CD14-positive monocyte (primary cell): ENCODE measurements around the gene ANTKMT. TPM values are rescaled to one million over a fixed set of nuclear protein-coding genes. Genes with fewer than 3 reads are reported as not detected.

ENCODE experiments used
- DNase-seq, 3 donors: peaks; one replicate each; pipeline ENCODE4 v3.0.0-alpha.2; 2011 to 2022
- H2AFZ ChIP-seq: 2 replicates; pipeline ENCODE4 v1.6.0; 2012; ENCODE audit warnings: mild to moderate bottlenecking, low read depth, low read length, inconsistent platforms; ENCODE audit not compliant: insufficient read depth, poor library complexity, severe bottlenecking
- H3K27ac ChIP-seq, 2 donors: 1 replicate in 1 of 2; 2 replicates in 1 of 2; pipeline ENCODE4 v1.5.1; 2012 to 2013; ENCODE audit warnings: low read length in 2 of 2, control low read depth in 1 of 2, inconsistent platforms in 1 of 2, low read depth in 1 of 2, mild to moderate bottlenecking in 1 of 2
- H3K27me3 ChIP-seq, 2 donors: one replicate each; pipeline versions ENCODE4 v1.6.0 to v1.6.1; 2011 to 2013; ENCODE audit warnings: low read length in 2 of 2; ENCODE audit not compliant: control insufficient read depth in 2 of 2, insufficient read depth in 2 of 2
- H3K36me3 ChIP-seq, 2 donors: replicated peaks in 1 of 2; 1 replicate in 1 of 2; 2 replicates in 1 of 2; pipeline versions ENCODE4 v1.5.1 to v1.6.1; 2012 to 2013; ENCODE audit warnings: low read length in 2 of 2, control low read depth in 1 of 2, inconsistent platforms in 1 of 2, mild to moderate bottlenecking in 1 of 2; ENCODE audit not compliant: insufficient read depth in 2 of 2, control insufficient read depth in 1 of 2
- H3K4me1 ChIP-seq, 2 donors: 1 replicate in 1 of 2; 2 replicates in 1 of 2; pipeline versions ENCODE4 v1.5.1 to v1.6.1; 2012 to 2013; ENCODE audit warnings: low read length in 2 of 2, control low read depth in 1 of 2, inconsistent platforms in 1 of 2, mild to moderate bottlenecking in 1 of 2, moderate library complexity in 1 of 2; ENCODE audit not compliant: insufficient read depth in 2 of 2, control insufficient read depth in 1 of 2
- H3K4me2 ChIP-seq: replicated peaks from 2 replicates; pipeline ENCODE3; 2012; ENCODE audit warnings: low read length, moderate library complexity, mild to moderate bottlenecking; ENCODE audit not compliant: poor library complexity, severe bottlenecking; ENCODE audit errors: extremely low read depth
- H3K4me3 ChIP-seq, 3 experiments: fragments of 200-600 bp in 1 of 3; sonication (generic) in 1 of 3; replicated peaks in 1 of 3; 1 replicate in 2 of 3; 2 replicates in 1 of 3; pipeline ENCODE4 v1.5.1; 2011 to 2013; ENCODE audit warnings: low read length in 3 of 3, mild to moderate bottlenecking in 3 of 3, control low read depth in 2 of 3, low read depth in 2 of 3, inconsistent platforms in 1 of 3, moderate library complexity in 1 of 3
- H3K79me2 ChIP-seq: 2 replicates; pipeline ENCODE4 v1.6.0; 2012; ENCODE audit warnings: mild to moderate bottlenecking, control low read depth, inconsistent platforms, low read length, moderate library complexity; ENCODE audit not compliant: insufficient read depth
- H3K9ac ChIP-seq: 2 replicates; pipeline ENCODE4 v1.6.0; 2017; ENCODE audit warnings: low read length, mild to moderate bottlenecking; ENCODE audit not compliant: insufficient read depth, poor library complexity, severe bottlenecking
- H3K9me3 ChIP-seq, 2 donors: replicated peaks in 1 of 2; 1 replicate in 1 of 2; 2 replicates in 1 of 2; pipeline versions ENCODE4 v1.5.1 to v1.6.1; 2012 to 2013; ENCODE audit warnings: low read length in 2 of 2, control low read depth in 1 of 2; ENCODE audit not compliant: control insufficient read depth in 1 of 2, insufficient read depth in 1 of 2
- H4K20me1 ChIP-seq: 2 replicates; pipeline ENCODE4 v1.6.0; 2012; ENCODE audit warnings: mild to moderate bottlenecking, low read length, control low read depth, moderate library complexity; ENCODE audit not compliant: insufficient read depth
- H3K27ac Mint-ChIP-seq, 7 donors: one replicate each; pipeline ENCODE4 v1.8.0; 2020; ENCODE audit warnings: mild to moderate bottlenecking in 7 of 7, mixed read lengths in 7 of 7, moderate library complexity in 6 of 7, inconsistent platforms in 2 of 7
- H3K27me3 Mint-ChIP-seq, 3 donors: one replicate each; pipeline ENCODE4 v1.8.0; 2021 to 2022; ENCODE audit warnings: low read depth in 3 of 3, mild to moderate bottlenecking in 3 of 3, mixed read lengths in 3 of 3, moderate library complexity in 3 of 3, inconsistent platforms in 1 of 3
- H3K36me3 Mint-ChIP-seq, 2 donors: one replicate each; pipeline ENCODE4 v1.8.0; 2020; ENCODE audit warnings: mixed read lengths in 2 of 2, inconsistent platforms in 1 of 2, mild to moderate bottlenecking in 1 of 2
- H3K4me1 Mint-ChIP-seq: one replicate; pipeline ENCODE4 v1.8.0; 2020; ENCODE audit warnings: mild to moderate bottlenecking, mixed read lengths
- H3K4me3 Mint-ChIP-seq, 2 donors: one replicate each; pipeline ENCODE4 v1.8.0; 2020; ENCODE audit warnings: mild to moderate bottlenecking in 2 of 2, mixed read lengths in 2 of 2, moderate library complexity in 1 of 2
- H3K9me3 Mint-ChIP-seq, 7 donors: one replicate each; pipeline ENCODE4 v1.8.0; 2020 to 2022; ENCODE audit warnings: mixed read lengths in 7 of 7, mild to moderate bottlenecking in 6 of 7, moderate library complexity in 6 of 7, inconsistent platforms in 2 of 7
- WGBS: methylation state at CpG from one replicate; pipeline ENCODE4 v1.1.5; 2013; ENCODE audit warnings: missing lambda C conversion rate; ENCODE audit not compliant: insufficient coverage; 5-methylcytosine and 5-hydroxymethylcytosine counted together
- intact Hi-C, 2 donors: fragments of 100-400 bp; cut with micrococcal nuclease; formaldehyde crosslinking; loops; one replicate each; pipeline versions ENCODE4 v1.15.0 to v1.15.1; 2023
- polyA plus RNA-seq, 3 donors: library from polyadenylated mRNA; depleted of rRNA in 1 of 3; unstranded in 2 of 3; stranded (reverse) in 1 of 3; fragments of 300-500 nt in 2 of 3; fragments of >200 nt in 1 of 3; fragmentation: Illumina TruSeq in 2 of 3; gene quantifications; 1 replicate in 2 of 3; 2 replicates in 1 of 3; pipeline ENCODE4 v1.2.3, GENCODE V29; 2012 to 2021
- TF ChIP-seq, protein P1 (sequence below): fragments of 200-600 bp; IDR thresholded peaks from one replicate; pipeline ENCODE4 v1.8.0; 2022; ENCODE audit warnings: antibody characterized with exemption, mild to moderate bottlenecking

ANTKMT gene
- polyA plus RNA-seq, 3 donors, result 21.5 to 56.3 (median 34.4) TPM

- Mint-ChIP-seq H3K36me3 (peaks cover 27 to 39% of the 10 kb centered on the region in 2 donors), H3K27me3 (peaks cover 2 to 4% (median 3%) of the 10 kb centered on the region in 3 donors), H3K27ac (peak overlapping the region in 3 of 7 donors; percentile 5 to 52 (median 44)), H3K4me3 (no peak overlapping the region), H3K9me3 (peaks cover 0 to 5% (median 0%) of the 10 kb centered on the region in 7 donors), H3K4me1 (peaks cover 36% of the 10 kb centered on the region)
- no peak overlapping the region for H3K4me2 ChIP-seq
- peaks cover 0 to 1% of the 10 kb centered on the region in 2 donors for H3K27me3 ChIP-seq
- TF ChIP-seq, protein P1, sequence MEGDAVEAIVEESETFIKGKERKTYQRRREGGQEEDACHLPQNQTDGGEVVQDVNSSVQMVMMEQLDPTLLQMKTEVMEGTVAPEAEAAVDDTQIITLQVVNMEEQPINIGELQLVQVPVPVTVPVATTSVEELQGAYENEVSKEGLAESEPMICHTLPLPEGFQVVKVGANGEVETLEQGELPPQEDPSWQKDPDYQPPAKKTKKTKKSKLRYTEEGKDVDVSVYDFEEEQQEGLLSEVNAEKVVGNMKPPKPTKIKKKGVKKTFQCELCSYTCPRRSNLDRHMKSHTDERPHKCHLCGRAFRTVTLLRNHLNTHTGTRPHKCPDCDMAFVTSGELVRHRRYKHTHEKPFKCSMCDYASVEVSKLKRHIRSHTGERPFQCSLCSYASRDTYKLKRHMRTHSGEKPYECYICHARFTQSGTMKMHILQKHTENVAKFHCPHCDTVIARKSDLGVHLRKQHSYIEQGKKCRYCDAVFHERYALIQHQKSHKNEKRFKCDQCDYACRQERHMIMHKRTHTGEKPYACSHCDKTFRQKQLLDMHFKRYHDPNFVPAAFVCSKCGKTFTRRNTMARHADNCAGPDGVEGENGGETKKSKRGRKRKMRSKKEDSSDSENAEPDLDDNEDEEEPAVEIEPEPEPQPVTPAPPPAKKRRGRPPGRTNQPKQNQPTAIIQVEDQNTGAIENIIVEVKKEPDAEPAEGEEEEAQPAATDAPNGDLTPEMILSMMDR, result no peak
- peak; percentile 35 to 52 (median 37) for DNase-seq
- H3K36me3 ChIP-seq, result peaks cover 20 to 21% of the 10 kb centered on the region in 2 donors
- H3K9ac ChIP-seq, result no peak overlapping the region
- H2AFZ ChIP-seq, result no peak overlapping the region
- peaks cover 27% of the 10 kb centered on the region for H3K79me2 ChIP-seq
- H4K20me1 ChIP-seq, result peaks cover 32% of the 10 kb centered on the region
- no peaks in the 10 kb centered on the region for H3K9me3 ChIP-seq
- H3K4me3 ChIP-seq, result no peak overlapping the region
- intact Hi-C loops, result no loop called here
- no peak overlapping the region for H3K27ac ChIP-seq
- H3K4me1 ChIP-seq, result peaks cover 47 to 66% of the 10 kb centered on the region in 2 donors
- WGBS, result 72% methylated on average over 10 of the region's 10 CpGs
Measured at GRCh38 chr16:685967-686366, 35.0 kb upstream of the ANTKMT start.

DNA sequence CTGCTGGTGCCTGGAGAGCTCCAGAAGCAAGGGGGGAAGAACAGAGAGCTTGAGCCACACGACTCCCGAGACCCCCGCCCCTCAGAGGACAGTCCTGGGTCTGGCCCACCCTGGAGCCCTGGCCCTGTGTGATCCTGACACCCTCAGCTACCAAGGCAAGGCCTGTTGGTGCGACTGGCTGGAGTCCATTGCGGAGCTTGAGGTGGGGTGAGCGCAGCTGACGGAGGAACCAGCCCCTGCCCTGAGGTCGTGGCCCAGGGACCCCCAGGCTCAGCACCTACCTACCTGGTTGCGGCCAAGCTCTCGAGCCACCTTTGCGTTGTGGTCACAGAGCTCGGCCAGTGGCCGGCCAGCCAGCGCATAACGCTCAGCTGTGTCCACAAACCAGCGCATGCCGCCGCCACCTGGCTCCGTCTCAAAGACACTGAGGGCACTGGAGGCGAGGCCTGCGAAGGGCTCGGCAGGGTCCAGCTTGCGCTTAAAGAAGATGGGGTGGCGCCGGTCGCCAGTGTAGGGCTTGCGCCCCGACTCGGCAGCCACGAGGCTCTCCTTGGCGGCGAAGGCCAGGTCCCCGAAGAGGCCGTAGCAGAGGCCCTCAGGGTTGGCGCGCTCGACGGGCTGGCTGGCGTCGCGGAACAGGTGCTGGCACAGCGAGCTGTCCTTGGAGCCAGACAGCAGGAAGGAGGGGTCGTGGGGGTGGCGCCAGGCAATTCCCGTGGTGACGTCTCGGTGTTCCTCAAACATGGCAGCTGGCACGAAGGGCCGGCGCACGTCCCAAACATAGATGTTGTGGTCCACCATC lies 34.3 kb upstream of the ANTKMT start:
- peaks cover 0 to 9% (median 2%) of the 10 kb centered on the region in 7 donors for H3K9me3 Mint-ChIP-seq
- peaks cover 28 to 36% of the 10 kb centered on the region in 2 donors for H3K36me3 Mint-ChIP-seq
- H3K4me2 ChIP-seq, result no peak overlapping the region
- no peak overlapping the region for H3K4me3 Mint-ChIP-seq
- no peak overlapping the region for H3K9ac ChIP-seq
- TF ChIP-seq, protein P1, result no peak
- WGBS, result 97% methylated on average over 46 of the region's 51 CpGs
- no peaks in the 10 kb centered on the region for H3K9me3 ChIP-seq
- H3K27me3 ChIP-seq, result peaks cover 0 to 7% of the 10 kb centered on the region in 2 donors
- H3K36me3 ChIP-seq, result peaks cover 16 to 21% of the 10 kb centered on the region in 2 donors
- peak overlapping the region in 3 of 7 donors; percentile 5 to 58 (median 44) for H3K27ac Mint-ChIP-seq
- DNase-seq, result no peak
- H2AFZ ChIP-seq, result no peak overlapping the region
- H3K4me1 Mint-ChIP-seq, result peaks cover 29% of the 10 kb centered on the region
- peaks cover 20% of the 10 kb centered on the region for H3K79me2 ChIP-seq
- H3K4me1 ChIP-seq, result peaks cover 40 to 59% of the 10 kb centered on the region in 2 donors
- intact Hi-C loops, result no loop called here
- peaks cover 9 to 11% (median 10%) of the 10 kb centered on the region in 3 donors for H3K27me3 Mint-ChIP-seq
- no peak overlapping the region for H3K4me3 ChIP-seq
- peaks cover 25% of the 10 kb centered on the region for H4K20me1 ChIP-seq
- no peak overlapping the region for H3K27ac ChIP-seq
